Measurements from ENCODE around the gene PARM1. TPM values are rescaled to one million over a fixed set of nuclear protein-coding genes. Genes with fewer than 3 reads are reported as not detected.

The PARM1 gene
- total and polyA plus RNA-seq, 5 donors from 2014 or later, result 0.10 to 0.22 TPM; not detected in 3

- Histone ChIP-seq H3K36me3 (ENCODE audit: control insufficient read depth, insufficient read depth, low read length) (no peaks in the 10 kb centered on the region), H3K4me3 (ENCODE audit: low read depth, low read length) (no peak overlapping the region), H3K4me1 (ENCODE audit: control insufficient read depth, insufficient read depth, low read length, poor library complexity, severe bottlenecking) (no peaks in the 10 kb centered on the region), H3K27ac (ENCODE audit: insufficient read depth, low read length, poor library complexity, severe bottlenecking) (no peak overlapping the region), H3K9me3 (ENCODE audit: control insufficient read depth in 2 of 2, low read length in 2 of 2) (no peaks in the 10 kb centered on the region), H3K27me3 (ENCODE audit: control insufficient read depth, insufficient read depth, low read length) (no peaks in the 10 kb centered on the region)
- DNase-seq (no peak), ATAC-seq (ENCODE audit: low read depth in 2 of 2) (no peak)
- no peaks in the 10 kb centered on the region for H3K27me3 Mint-ChIP-seq
- H3K4me3 Mint-ChIP-seq, result no peak overlapping the region
- no peak overlapping the region for H3K27ac Mint-ChIP-seq
- no peaks in the 10 kb centered on the region for H3K4me1 Mint-ChIP-seq
- no peaks in the 10 kb centered on the region for H3K36me3 Mint-ChIP-seq
- H3K9me3 Mint-ChIP-seq, result peaks cover 0 to 4% (median 0%) of the 10 kb centered on the region in 7 donors
Observed at GRCh38 chr4:74942918-74943253, 10.0 kb downstream of the PARM1 start.

GRCh38 chr4:74944354-74944793 is 11.5 kb downstream of the PARM1 start:
- Histone ChIP-seq H3K36me3 (ENCODE audit: control insufficient read depth, insufficient read depth, low read length) (no peaks in the 10 kb centered on the region), H3K4me3 (ENCODE audit: low read depth, low read length) (no peak overlapping the region), H3K27ac (ENCODE audit: insufficient read depth, low read length, poor library complexity, severe bottlenecking) (no peak overlapping the region), H3K27me3 (ENCODE audit: control insufficient read depth, insufficient read depth, low read length) (no peaks in the 10 kb centered on the region), H3K9me3 (ENCODE audit: control insufficient read depth in 2 of 2, low read length in 2 of 2) (no peaks in the 10 kb centered on the region), H3K4me1 (ENCODE audit: control insufficient read depth, insufficient read depth, low read length, poor library complexity, severe bottlenecking) (no peaks in the 10 kb centered on the region)
- Mint-ChIP-seq H3K4me1 (no peaks in the 10 kb centered on the region), H3K36me3 (no peaks in the 10 kb centered on the region), H3K4me3 (no peak overlapping the region), H3K27ac (no peak overlapping the region), H3K27me3 (no peaks in the 10 kb centered on the region), H3K9me3 (peaks cover 0 to 4% (median 0%) of the 10 kb centered on the region in 7 donors)
- no peak for ATAC-seq (ENCODE audit: low read depth in 2 of 2)
- DNase-seq, result no peak

- Mint-ChIP-seq H3K4me3 (no peak overlapping the region), H3K27me3 (no peaks in the 10 kb centered on the region), H3K9me3 (peaks cover 0 to 4% (median 0%) of the 10 kb centered on the region in 7 donors), H3K27ac (no peak overlapping the region), H3K36me3 (no peaks in the 10 kb centered on the region), H3K4me1 (no peaks in the 10 kb centered on the region)
- DNase-seq, result no peak
- no peaks in the 10 kb centered on the region for H3K36me3 ChIP-seq (ENCODE audit: control insufficient read depth, insufficient read depth, low read length)
- no peaks in the 10 kb centered on the region for H3K9me3 ChIP-seq (ENCODE audit: control insufficient read depth in 2 of 2, low read length in 2 of 2)
- no peak overlapping the region for H3K27ac ChIP-seq (ENCODE audit: insufficient read depth, low read length, poor library complexity, severe bottlenecking)
- no peak overlapping the region for H3K4me3 ChIP-seq (ENCODE audit: low read depth, low read length)
- ATAC-seq (ENCODE audit: low read depth in 2 of 2), result no peak
- no peaks in the 10 kb centered on the region for H3K27me3 ChIP-seq (ENCODE audit: control insufficient read depth, insufficient read depth, low read length)
- H3K4me1 ChIP-seq (ENCODE audit: control insufficient read depth, insufficient read depth, low read length, poor library complexity, severe bottlenecking), result no peaks in the 10 kb centered on the region
Observed at GRCh38 chr4:74946196-74946595, 13.3 kb downstream of the PARM1 start.

- Mint-ChIP-seq H3K9me3 (peaks cover 0 to 6% (median 0%) of the 10 kb centered on the region in 7 donors), H3K4me3 (no peak overlapping the region), H3K36me3 (no peaks in the 10 kb centered on the region), H3K27me3 (no peaks in the 10 kb centered on the region), H3K27ac (no peak overlapping the region), H3K4me1 (no peaks in the 10 kb centered on the region)
- Histone ChIP-seq H3K4me1 (ENCODE audit: control insufficient read depth, insufficient read depth, low read length, poor library complexity, severe bottlenecking) (no peaks in the 10 kb centered on the region), H3K36me3 (ENCODE audit: control insufficient read depth, insufficient read depth, low read length) (no peaks in the 10 kb centered on the region), H3K27ac (ENCODE audit: insufficient read depth, low read length, poor library complexity, severe bottlenecking) (no peak overlapping the region), H3K9me3 (ENCODE audit: control insufficient read depth in 2 of 2, low read length in 2 of 2) (no peaks in the 10 kb centered on the region), H3K27me3 (ENCODE audit: control insufficient read depth, insufficient read depth, low read length) (no peaks in the 10 kb centered on the region), H3K4me3 (ENCODE audit: low read depth, low read length) (no peak overlapping the region)
- DNase-seq (no peak), ATAC-seq (ENCODE audit: low read depth in 2 of 2) (no peak)
Observed at GRCh38 chr4:74947798-74948197, 14.9 kb downstream of the PARM1 start.

GRCh38 chr4:74948236-74948635 is 15.3 kb downstream of the PARM1 start:
- DNase-seq, result no peak
- H3K36me3 ChIP-seq (ENCODE audit: control insufficient read depth, insufficient read depth, low read length), result no peaks in the 10 kb centered on the region
- H3K27me3 ChIP-seq (ENCODE audit: control insufficient read depth, insufficient read depth, low read length), result no peaks in the 10 kb centered on the region
- no peak overlapping the region for H3K27ac ChIP-seq (ENCODE audit: insufficient read depth, low read length, poor library complexity, severe bottlenecking)
- Mint-ChIP-seq H3K4me1 (no peaks in the 10 kb centered on the region), H3K36me3 (no peaks in the 10 kb centered on the region), H3K27ac (no peak overlapping the region), H3K4me3 (no peak overlapping the region), H3K9me3 (peaks cover 0 to 6% (median 0%) of the 10 kb centered on the region in 7 donors), H3K27me3 (no peaks in the 10 kb centered on the region)
- no peak overlapping the region for H3K4me3 ChIP-seq (ENCODE audit: low read depth, low read length)
- ATAC-seq (ENCODE audit: low read depth in 2 of 2), result no peak
- no peaks in the 10 kb centered on the region for H3K9me3 ChIP-seq (ENCODE audit: control insufficient read depth in 2 of 2, low read length in 2 of 2)
- H3K4me1 ChIP-seq (ENCODE audit: control insufficient read depth, insufficient read depth, low read length, poor library complexity, severe bottlenecking), result no peaks in the 10 kb centered on the region

GRCh38 chr4:74950200-74950599 is 17.3 kb downstream of the PARM1 start:
- H3K9me3 ChIP-seq (ENCODE audit: control insufficient read depth in 2 of 2, low read length in 2 of 2), result no peaks in the 10 kb centered on the region
- H3K27me3 ChIP-seq (ENCODE audit: control insufficient read depth, insufficient read depth, low read length), result no peaks in the 10 kb centered on the region
- no peaks in the 10 kb centered on the region for H3K27me3 Mint-ChIP-seq
- no peak overlapping the region for H3K27ac Mint-ChIP-seq
- H3K4me3 Mint-ChIP-seq, result no peak overlapping the region
- H3K36me3 ChIP-seq (ENCODE audit: control insufficient read depth, insufficient read depth, low read length), result no peaks in the 10 kb centered on the region
- peaks cover 0 to 6% (median 0%) of the 10 kb centered on the region in 7 donors for H3K9me3 Mint-ChIP-seq
- H3K4me1 ChIP-seq (ENCODE audit: control insufficient read depth, insufficient read depth, low read length, poor library complexity, severe bottlenecking), result no peaks in the 10 kb centered on the region
- no peak overlapping the region for H3K27ac ChIP-seq (ENCODE audit: insufficient read depth, low read length, poor library complexity, severe bottlenecking)
- H3K4me1 Mint-ChIP-seq, result no peaks in the 10 kb centered on the region
- H3K4me3 ChIP-seq (ENCODE audit: low read depth, low read length), result no peak overlapping the region
- ATAC-seq (ENCODE audit: low read depth in 2 of 2), result no peak
- no peaks in the 10 kb centered on the region for H3K36me3 Mint-ChIP-seq
- DNase-seq, result no peak

- no peaks in the 10 kb centered on the region for H3K36me3 ChIP-seq (ENCODE audit: control insufficient read depth, insufficient read depth, low read length)
- no peaks in the 10 kb centered on the region for H3K27me3 ChIP-seq (ENCODE audit: control insufficient read depth, insufficient read depth, low read length)
- no peak for DNase-seq
- no peaks in the 10 kb centered on the region for H3K4me1 ChIP-seq (ENCODE audit: control insufficient read depth, insufficient read depth, low read length, poor library complexity, severe bottlenecking)
- Mint-ChIP-seq H3K4me1 (no peaks in the 10 kb centered on the region), H3K27ac (no peak overlapping the region), H3K27me3 (no peaks in the 10 kb centered on the region), H3K4me3 (no peak overlapping the region), H3K9me3 (peaks cover 0 to 6% (median 0%) of the 10 kb centered on the region in 7 donors), H3K36me3 (no peaks in the 10 kb centered on the region)
- no peak overlapping the region for H3K27ac ChIP-seq (ENCODE audit: insufficient read depth, low read length, poor library complexity, severe bottlenecking)
- H3K4me3 ChIP-seq (ENCODE audit: low read depth, low read length), result no peak overlapping the region
- H3K9me3 ChIP-seq (ENCODE audit: control insufficient read depth in 2 of 2, low read length in 2 of 2), result no peaks in the 10 kb centered on the region
- ATAC-seq (ENCODE audit: low read depth in 2 of 2), result no peak
Observed at GRCh38 chr4:74950882-74951281, 18.0 kb downstream of the PARM1 start.

GRCh38 chr4:74953647-74954046 is 20.7 kb downstream of the PARM1 start:
- Histone ChIP-seq H3K36me3 (ENCODE audit: control insufficient read depth, insufficient read depth, low read length) (no peaks in the 10 kb centered on the region), H3K4me1 (ENCODE audit: control insufficient read depth, insufficient read depth, low read length, poor library complexity, severe bottlenecking) (no peaks in the 10 kb centered on the region), H3K4me3 (ENCODE audit: low read depth, low read length) (no peak overlapping the region), H3K9me3 (ENCODE audit: control insufficient read depth in 2 of 2, low read length in 2 of 2) (no peaks in the 10 kb centered on the region), H3K27ac (ENCODE audit: insufficient read depth, low read length, poor library complexity, severe bottlenecking) (no peak overlapping the region), H3K27me3 (ENCODE audit: control insufficient read depth, insufficient read depth, low read length) (no peaks in the 10 kb centered on the region)
- peaks cover 0 to 3% (median 0%) of the 10 kb centered on the region in 7 donors for H3K9me3 Mint-ChIP-seq
- H3K27me3 Mint-ChIP-seq, result no peaks in the 10 kb centered on the region
- no peak overlapping the region for H3K4me3 Mint-ChIP-seq
- ATAC-seq (ENCODE audit: low read depth in 2 of 2) (no peak), DNase-seq (no peak)
- H3K36me3 Mint-ChIP-seq, result no peaks in the 10 kb centered on the region
- H3K4me1 Mint-ChIP-seq, result no peaks in the 10 kb centered on the region
- no peak overlapping the region for H3K27ac Mint-ChIP-seq
